B cell (primary cell): ENCODE measurements around the gene KIAA0825.

Experiments
- CTCF ChIP-seq: fragments of 200-600 bp; IDR thresholded peaks from one replicate; pipeline ENCODE4 v1.8.0; 2022; ENCODE audit warnings: antibody characterized with exemption, mild to moderate bottlenecking
- EZH2 ChIP-seq: IDR thresholded peaks from 2 replicates; pipeline ENCODE4 v1.6.1; 2012; ENCODE audit warnings: borderline replicate concordance, low read depth, mild to moderate bottlenecking, moderate library complexity, low read length; ENCODE audit not compliant: insufficient read depth, poor library complexity, severe bottlenecking

- TF ChIP-seq CTCF: no peak
- no peak for TF ChIP-seq EZH2
These were observed 95.4 kb downstream of the KIAA0825 start for GRCh38 chr5:94523018-94523417.
